NOMO-1 treated with dmso at 0.1 percent for 144 hours (cell line): ENCODE results near the gene PRDX2.

Experiments
- DNase-seq: peaks from one replicate; lab custom pipeline; 2025; ENCODE audit not compliant: unreplicated experiment; lab: John Stamatoyannopoulos, UW

The PRDX2 gene

DNA sequence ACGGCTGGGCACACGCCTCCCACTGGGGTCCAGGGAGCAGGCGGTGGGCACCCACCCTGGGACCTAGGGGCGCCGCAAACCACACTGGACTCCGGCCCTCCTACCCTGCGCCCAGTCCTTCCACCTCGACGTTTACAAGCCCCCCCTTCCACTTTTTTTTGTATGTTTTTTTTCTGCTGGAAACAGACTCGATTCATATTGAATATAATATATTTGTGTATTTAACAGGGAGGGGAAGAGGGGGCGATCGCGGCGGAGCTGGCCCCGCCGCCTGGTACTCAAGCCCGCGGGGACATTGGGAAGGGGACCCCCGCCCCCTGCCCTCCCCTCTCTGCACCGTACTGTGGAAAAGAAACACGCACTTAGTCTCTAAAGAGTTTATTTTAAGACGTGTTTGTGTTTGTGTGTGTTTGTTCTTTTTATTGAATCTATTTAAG, 8.7 kb downstream of the PRDX2 start:
- DNase-seq: no peak

GRCh38 chr19:12792051-12792852, 9.3 kb downstream of the PRDX2 start:
- peak; percentile 62 for DNase-seq

- DNase-seq: peak; percentile 93
These were observed 10.1 kb downstream of the PRDX2 start, which contains the start of gene JUNB for GRCh38 chr19:12791345-12792050. Gene JUNB (plus strand): TSS chr19:12791486. CDS start chr19:12791772, 286 bp downstream.

GRCh38 chr19:12790628-12791344, 10.8 kb downstream of the PRDX2 start:
- no peak for DNase-seq

- DNase-seq: peak; percentile 98
These were observed 11.5 kb downstream of the PRDX2 start for GRCh38 chr19:12789904-12790619.

DNA sequence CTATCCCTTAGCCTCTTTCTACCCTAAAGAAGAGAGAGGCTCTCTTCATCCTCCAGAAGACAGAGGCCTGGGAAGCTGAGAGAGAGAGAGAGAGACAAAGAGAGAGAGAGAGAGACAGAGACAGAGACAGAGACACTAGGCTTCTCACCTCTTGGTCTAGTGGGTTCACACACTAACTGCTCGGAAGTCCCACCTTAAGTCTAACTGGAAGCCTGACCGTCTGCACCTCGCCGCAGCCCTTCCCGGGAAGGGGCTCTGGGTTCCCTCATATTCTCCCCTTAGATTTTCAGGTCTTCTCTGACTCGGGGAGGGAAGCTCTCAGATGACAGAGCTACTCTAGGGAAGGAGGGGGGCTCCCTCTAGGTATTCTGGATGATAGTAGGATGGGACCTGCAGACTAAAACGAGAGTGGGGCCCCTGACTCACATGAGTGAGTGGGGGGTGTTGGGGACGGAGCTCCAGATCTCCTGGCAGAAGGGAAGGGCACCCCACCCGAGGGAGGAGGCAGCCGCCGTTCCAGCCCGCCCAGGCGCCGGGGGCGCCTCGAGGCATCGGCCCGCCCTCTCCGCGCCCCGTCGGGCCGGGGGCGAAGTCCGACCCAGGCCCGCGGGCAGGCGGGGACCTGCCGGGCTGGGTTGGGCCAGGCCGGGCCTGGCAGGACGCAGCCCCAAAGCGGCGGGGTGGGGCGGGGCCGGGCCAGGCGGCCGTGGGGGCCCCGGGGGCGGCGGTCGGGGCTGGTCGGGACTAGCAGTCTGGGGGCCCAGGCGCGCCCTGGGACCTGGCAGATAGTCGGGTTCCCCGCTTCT, 12.3 kb downstream of the PRDX2 start:
- DNase-seq: no peak

DNA sequence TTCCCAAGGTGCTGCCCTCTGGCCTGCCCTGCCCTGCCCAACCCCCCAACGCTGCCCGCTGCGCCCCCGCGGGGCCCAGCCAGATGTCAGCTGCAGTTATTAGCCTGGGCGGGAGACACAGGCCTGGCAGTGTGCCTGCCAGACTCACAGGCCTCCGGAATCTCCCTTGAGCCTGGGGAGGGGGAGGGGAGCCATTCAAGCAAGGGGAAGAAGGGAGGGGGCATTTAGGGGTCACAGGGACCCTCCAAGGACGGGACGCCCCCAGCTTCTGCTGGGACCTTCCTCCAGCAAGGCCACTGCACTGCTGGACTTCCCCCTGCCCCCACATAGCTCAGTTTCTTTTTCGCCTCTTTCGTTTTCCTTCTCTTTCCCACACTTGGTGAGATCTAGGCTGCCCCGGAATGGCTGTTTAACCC, 12.9 kb downstream of the PRDX2 start:
- no peak for DNase-seq

- no peak for DNase-seq
These were observed 13.4 kb downstream of the PRDX2 start for GRCh38 chr19:12788042-12788681.

- no peak for DNase-seq
These were observed 14.1 kb downstream of the PRDX2 start for GRCh38 chr19:12787458-12787857.

DNA sequence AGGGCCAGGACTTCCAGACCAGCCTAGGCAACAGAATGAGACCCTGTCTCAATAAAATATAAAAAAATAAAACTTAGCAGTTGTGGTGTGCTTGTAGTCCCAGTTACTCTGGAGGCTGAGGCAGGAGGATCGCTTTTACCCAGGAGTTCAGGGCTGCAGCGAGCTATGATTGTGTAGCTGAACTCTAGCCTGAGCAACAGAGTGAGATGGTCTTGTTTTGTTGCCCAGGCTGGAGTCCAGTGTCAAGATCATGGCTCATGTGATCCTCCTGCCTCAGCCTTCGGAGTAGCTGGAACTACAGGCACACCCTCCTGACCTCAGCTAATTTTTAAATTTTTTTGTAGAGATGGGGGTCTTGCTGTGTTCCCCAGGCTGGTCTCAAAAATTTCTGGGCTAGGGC, 14.6 kb downstream of the PRDX2 start:
- DNase-seq: no peak

- DNase-seq: peak; percentile 67
These were observed 15.3 kb downstream of the PRDX2 start for GRCh38 chr19:12786141-12786870.

- peak; percentile 80 for DNase-seq
These were observed 16.1 kb downstream of the PRDX2 start for GRCh38 chr19:12785431-12786031.

DNA sequence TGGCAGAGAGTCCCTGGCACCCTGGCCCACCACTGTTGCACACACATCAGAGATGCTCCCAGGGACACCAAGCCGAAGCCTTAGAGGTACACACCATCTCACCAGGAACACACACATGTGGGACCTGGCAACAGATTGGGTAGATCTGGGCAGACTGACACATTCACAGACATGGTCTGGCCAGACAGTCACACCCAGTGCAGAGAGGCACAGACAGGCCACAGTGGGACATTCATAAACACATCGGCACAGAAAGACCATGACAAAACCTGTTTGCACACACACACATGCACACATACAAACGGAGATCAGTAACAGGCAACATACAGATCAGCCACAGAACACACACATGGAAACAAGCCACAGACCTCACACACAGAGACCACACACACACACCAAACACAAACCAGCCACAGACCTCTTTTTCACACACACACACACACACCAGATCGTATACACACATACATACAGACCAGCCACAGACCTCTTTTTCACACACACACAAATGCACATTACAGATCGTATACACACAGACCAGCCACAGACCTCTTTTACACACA, 16.6 kb downstream of the PRDX2 start:
- no peak for DNase-seq

GRCh38 chr19:12784394-12784870, 17.2 kb downstream of the PRDX2 start:
- DNase-seq: no peak

DNA sequence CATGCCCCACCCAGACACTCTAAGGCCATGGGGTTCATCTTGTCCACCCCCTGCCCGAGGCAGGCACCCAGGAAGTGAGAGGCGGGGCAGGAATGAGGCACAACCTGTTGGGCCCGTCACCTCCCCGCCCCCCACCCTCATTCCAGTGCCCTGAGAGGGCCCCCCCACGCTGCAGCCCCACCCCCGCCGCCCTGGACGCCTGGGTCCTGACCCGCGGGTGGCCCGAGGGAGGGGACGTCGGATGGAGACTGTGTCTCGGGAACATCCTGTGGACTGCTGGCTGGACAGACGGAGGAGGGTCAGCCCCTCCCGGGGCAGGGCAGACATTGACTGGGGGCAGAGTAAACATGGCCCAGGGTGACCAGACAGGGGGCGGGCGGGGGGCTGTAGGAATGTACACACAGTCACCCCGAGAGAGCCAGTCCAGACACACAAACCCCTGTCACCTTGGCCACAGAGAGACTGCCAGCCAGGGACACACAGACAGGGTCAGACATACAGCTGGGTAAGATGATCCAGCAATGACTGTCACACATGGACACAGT, 17.7 kb downstream of the PRDX2 start:
- DNase-seq: no peak

DNA sequence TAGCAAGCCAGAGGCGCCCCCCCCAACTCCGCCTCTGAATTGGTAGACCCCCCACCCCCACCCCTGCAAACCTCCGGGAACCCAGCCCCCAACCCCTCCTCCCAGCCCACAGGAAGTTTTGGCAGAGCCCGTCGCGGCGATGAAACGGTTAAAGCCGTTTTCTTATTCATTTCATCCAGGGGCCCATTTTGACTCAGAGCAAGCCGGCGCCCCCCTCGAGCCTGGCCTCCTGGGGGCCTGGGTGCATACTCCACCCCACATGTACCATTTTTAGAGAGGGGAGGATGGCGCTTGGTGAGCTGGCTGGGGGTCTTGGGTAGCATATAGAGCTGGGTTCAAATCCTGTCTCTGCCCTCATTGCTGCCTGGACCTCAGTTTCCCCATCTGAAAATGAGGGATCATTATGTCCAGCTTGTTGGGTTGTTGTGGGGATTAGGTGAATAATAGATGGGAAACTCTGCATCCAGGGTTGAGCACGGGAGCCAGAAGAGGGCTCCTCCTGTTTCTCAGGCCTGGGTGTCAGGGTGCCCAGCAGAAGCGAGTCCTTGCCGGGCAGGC, 18.2 kb downstream of the PRDX2 start:
- no peak for DNase-seq
